Activated CD8-positive, alpha-beta memory T cell treated with anti-CD3 and anti-CD28 coated beads for 1 hour (primary cell): ENCODE measurements around the gene PF4V1.

Experiments
- DNase-seq, 2 donors: peaks; one replicate each; pipeline ENCODE4 v3.0.0-alpha.2; 2020; ENCODE audit warnings: low read depth in 1 of 2; ENCODE audit errors: extremely low read depth in 1 of 2

PF4V1 gene

GRCh38 chr4:73902038-73902637, 49.0 kb downstream of the PF4V1 start:
- no peak for DNase-seq

- DNase-seq: no peak
Measured at GRCh38 chr4:73902817-73903547, 49.9 kb downstream of the PF4V1 start.
